ENCODE measurements around the gene GHR.
"Not testable (repeated sequence)": the region's sequence is repeated elsewhere in the genome, so short reads cannot be mapped to it uniquely, and the experiment has no call there.

The GHR gene

DNA sequence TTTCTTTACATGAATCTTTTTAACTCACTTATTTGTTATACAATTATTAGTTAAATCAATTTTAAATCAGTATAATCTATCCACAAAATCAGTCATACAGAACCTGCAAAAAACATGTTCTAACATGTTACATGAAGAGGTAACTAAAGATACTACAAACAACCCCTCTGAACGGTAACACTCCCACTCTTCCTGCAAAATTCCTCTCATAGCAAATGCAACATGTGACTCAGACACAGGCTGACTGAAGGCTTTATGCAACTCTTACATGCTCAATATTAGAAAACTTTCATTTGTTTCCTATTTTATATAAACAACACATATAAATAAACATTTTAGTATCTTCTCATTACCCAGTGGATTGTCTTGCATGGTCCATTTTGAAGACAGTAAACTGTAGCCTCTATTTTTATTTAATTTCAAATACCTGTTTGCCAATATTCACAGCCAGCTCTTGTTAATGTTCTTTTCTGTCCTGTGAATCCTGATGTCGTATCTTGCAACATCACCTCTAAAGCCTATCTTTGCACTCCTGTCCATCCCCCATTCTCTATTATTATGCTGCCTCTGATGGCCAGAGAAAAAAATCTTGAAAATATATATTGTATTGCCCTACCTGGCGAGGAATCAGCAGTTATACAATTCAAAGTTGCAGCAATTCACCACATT, 232.9 kb downstream of the GHR start:
- no peak for DNase-seq

DNA sequence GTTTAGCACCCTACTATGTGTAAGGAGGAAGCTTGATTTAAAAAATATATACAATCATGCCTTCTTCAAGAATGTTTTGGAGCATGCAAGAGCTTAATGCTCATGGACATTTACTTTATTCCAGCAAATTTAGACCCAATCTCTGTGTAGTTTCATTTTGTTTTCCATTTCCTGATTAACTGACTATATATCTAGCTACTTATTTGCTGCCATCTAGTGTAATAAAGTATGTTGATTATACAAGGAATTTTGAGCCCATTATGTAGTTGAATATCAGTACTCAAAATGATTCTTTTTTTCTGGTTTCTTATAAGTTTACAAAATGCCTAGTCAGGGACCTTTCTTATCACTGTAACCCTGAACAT, 233.4 kb downstream of the GHR start:
- DNase-seq: no peak

DNA sequence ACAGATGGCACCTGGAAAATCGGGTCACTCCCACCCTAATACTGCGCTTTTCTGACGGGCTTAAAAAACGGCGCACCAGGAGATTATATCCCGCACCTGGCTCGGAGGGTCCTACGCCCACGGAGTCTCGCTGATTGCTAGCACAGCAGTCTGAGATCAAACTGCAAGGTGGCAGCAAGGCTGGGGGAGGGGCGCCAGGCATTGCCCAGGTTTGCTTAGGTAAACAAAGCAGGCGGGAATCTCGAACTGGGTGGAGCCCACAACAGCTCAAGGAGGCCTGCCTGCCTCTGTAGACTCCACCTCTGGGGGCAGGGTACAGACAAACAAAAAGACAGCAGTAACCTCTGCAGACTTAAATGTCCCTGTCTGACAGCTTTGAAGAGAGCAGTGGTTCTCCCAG, 236.6 kb downstream of the GHR start:
- DNase-seq: not testable (repeated sequence)

DNA sequence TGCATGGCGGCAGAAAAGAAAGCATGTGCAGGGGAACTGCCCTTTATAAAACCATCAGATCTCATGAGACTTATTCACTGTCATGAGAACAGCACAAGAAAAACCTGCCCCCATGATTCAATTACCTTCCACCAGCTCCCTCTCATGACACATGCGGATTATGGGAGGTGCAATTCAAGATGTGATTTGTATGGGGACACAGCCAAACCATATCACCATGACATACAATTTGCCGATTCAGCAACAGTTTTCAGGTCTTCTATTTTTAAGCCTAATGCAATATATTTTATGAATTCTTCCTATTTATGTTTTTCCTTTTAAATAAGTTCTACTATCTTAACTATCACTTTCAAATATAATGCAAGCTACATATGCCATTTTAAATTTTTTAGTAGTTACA, 242.6 kb downstream of the GHR start:
- DNase-seq: no peak

DNA sequence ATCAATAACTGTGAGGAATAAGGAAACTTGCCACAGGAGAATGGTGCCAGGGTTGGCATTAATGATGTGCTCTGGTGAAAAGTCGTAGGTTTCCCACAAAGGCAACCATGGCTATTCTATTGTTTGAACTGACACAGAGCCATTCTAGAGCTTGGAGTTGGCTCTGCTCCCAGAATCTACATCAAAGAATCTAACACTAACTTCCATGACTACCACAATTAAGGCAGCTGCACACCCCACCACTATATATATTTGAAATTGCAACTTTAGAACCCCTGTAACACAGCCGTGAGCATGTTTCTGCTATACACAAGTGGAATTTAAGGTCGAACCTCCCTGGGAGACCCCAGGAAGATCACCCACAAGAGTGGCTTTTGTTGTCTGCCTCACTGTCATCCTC, 243.6 kb downstream of the GHR start:
- DNase-seq: no peak

DNA sequence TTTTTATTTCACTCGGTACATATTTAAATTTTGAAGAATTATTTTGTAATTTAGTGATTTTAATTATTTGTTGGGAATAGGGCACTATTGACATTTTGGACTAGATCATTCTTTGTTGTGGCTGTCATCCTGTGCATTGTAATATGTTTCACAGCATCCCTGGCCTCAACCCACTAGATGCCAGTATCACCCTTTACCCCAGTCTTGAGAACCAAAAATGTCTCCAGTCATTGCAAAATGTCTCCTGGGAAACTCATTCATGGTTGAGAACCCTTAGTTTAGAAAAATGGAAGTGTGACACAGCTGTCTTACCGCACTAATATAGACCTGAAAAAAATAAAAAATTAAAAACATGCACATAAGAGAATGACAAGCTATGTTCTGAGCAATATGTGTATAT, 245.0 kb downstream of the GHR start:
- no peak for DNase-seq

DNA sequence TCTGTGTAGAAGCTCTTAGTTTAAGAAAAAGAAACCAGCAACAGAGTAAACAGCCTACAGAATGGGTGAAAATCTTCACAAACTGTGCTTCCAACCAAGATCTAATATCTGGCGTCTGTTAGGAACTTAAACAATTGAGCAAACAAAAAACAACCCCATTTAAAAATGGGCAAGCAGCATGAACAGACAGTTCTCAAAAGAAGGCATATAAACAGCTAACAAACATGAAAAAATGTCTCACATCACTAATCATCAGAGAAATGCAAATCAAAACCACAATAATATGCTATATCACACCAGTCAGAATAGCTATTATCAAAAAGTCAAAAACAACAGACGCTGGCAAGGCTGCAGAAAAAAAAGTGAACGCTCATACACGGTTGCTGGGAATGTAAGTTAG, 249.7 kb downstream of the GHR start:
- DNase-seq: no peak

DNA sequence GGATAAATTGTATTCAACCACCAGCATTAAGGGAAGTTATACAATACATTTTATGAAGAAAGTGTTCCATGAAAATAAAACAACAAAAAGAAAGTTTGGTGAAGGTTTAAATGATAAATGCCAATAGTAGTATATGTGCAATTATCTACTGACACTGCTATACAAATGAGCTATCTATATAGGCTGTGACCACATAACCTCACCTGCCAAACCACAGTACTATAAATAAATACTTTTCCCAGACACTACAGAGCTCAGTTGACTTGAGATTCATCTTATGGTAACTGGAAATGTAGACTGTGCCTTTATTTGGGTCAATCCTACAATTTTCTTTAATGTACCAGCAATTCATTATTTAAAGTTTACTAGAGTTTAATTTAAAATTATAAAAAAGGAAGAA, 252.4 kb downstream of the GHR start:
- no peak for DNase-seq

DNA sequence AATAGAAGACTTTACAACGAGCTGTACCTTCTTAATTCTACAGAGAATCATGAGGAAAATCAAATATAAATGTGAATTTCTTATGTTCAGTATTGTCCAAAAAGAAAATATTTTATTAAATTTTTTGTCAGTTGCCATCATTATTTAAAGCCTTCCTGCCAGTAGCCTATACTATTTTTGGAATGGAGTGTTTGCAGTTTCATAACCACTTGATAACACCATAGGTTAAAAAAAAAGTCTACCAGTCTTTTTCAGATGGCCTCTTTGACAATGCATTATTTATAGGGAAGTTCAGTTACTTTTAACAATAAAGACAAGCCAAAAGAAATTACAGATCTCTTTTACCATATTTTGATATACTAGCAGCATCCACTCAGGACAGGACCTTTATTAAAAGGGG, 253.1 kb downstream of the GHR start:
- DNase-seq: no peak

DNA sequence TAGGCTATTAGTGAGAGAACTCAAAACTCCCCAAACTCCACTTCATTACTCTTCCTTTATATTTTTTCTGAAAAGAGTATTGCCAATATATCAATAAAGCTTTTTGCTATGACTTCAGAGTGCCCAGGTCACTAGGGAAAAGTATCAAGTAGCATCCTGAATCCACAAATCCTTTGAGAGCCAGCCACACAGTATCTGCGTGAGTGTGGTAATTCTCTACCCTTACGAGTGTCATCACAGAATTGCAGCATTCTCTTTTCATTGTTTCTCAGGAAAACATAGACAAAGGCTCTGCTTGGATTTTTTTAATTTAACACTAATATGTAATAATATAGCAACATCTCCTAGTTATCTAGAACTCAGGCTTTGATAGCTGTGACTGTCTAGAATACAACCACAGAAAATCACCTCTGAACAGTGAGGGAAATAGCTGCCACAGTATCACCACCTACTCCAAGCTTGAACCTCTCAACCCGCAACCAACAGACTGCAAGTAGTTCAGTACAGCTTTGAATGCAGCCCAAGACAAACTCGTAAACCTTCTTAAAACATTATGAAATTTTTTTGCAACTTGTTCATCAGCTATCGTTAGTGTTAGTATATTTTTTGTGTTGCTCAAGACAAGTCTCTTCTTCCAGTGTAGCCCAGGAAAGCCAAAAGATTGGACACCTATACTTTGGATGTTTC, 254.1 kb downstream of the GHR start:
- no peak for DNase-seq

DNA sequence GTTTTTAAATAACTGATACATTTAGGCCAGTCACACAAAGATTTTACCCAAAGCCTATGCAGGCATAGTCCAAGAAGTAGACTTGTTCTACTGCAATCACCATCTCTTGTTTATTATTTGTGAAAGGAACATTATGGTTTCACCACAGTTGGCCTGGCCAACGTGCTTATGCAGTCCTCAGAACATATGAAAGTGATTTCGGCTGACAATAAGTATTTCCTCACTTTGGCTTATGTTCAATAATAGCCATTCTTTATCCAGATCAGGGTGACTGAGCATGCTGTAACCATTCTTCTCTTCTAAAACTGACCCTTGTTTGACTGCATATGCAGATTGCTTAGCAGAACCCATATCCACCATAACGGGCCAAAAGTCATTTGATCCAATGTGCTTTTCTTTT, 256.8 kb downstream of the GHR start:
- no peak for DNase-seq

DNA sequence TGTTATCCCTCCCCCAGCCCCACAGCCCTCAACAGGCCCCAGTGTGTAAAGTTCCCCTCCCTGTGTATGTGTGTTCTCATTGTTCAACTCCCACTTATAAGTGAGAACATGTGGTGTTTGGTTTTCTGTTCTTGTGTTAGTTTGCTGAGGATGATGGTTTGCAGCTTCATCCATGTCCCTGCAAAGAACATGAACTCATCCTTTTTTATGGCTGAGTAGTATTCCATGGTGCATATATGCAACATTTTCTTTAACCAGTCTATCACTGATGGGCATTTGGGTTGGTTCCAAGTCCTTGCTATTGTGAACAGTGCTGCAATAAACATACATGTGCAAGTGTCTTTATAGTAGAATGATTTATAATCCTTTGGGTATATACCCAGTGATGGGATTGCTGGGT, 261.8 kb downstream of the GHR start:
- DNase-seq: not testable (repeated sequence)

DNA sequence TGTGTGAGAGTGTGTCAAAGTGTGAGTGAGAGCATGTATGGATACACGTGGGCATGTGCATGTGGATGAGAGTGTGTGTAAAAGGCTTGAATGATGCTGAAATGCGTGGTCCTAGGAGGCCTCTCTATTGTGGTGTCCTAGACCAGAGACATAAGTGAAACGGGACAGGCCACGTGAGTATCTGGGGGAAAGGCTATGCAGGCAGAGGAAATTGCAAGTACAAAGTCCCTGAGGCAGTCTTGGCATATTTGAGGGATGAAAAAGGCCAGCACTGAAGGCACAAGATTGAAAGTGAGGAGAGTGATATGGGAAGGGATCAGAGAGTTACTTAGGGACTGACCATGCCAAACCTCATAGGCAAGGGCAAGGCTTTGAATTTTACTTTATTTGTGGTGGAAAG, 266.2 kb downstream of the GHR start:
- DNase-seq: no peak

DNA sequence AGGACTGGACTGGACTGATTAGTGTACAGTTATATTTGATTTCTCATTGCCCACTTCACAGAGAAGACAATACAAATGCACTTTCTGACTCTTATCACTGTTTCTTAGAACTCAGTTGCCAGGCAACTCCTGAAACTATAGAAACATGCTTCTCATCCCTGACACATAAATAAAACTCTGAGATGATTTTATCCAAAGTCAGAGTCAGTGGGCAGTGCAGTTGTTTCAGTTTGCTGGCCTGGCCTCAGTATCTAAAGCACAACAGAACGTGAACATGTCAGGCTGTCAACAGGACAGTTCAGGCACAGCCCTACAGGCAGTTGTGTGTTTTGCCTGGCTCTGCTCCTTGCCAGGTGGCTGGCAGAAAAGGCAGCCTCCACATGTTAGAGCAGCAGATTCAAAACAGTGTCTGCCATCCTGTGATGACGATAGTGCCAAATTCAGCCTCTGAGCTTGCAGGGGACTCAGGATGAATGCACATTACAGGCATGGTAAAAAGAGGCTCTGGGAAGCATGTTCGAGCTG, 268.2 kb downstream of the GHR start:
- DNase-seq: no peak

DNA sequence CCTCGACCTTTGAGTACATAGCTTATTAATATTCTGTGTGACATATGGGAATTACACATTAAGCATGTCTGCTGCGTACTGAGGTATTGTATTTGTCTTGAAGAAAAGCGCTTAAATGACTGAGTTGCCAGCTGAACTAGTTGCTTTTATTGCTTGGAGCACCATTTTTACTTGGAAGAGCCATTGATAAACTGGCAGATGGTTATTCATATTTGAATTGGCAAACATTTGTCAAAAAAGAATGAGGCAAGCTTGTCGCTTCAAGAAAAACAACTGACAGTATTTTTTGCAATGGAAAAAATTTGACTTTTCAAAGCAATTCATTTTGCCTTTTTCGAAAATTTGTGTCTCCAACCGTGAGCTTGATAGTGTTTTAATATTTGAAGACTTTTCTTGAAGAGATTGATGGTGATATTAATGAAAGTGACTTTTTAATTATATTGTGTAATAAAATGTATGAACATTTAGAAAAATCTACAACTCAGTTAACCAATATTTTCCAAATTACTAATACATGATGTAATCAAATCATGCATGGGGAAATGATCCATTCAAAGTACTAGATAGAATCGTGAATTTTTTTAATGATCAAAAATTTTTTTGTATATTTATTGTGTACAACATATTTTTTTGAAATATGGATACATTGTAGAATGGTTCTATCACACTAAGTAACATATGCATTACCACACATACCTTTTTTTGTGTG, 278.3 kb downstream of the GHR start:
- no peak for DNase-seq

DNA sequence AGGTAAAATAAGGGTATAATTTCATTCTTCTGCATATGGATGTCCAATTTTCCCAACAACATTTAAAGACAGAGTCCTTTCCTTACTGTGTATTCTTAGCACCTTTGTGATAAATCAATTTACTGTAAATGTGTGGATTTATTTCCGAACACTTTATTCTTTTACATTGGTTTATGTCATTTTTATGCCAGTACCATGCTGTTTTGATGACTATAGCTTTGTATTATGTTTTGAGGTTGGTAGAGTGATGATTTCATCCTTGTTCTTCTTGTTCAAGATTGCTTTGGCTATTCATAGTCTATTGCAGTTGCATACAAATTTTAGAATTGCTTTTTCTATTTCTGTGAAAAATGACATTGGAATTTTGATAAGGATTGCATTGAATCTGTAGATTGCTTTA, 280.0 kb downstream of the GHR start:
- DNase-seq: no peak

DNA sequence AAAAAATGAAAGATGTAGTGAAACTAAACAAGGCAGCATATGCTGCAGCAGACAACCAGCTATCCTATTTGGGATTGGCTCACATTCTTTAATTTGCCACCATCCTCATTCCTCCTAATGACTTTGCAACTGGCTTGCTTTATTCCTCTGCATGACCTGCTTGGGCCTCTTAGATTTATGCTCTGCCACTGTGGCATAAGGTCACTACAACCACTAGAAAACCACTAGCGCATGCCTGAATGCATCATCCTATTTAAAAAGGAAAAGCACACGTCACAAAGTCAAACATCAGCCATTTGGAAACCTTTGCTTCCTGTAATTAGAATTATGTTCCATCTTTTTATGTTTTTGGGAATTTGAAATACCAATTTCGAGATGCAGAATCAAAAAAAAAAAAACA, 292.5 kb downstream of the GHR start:
- no peak for DNase-seq

DNA sequence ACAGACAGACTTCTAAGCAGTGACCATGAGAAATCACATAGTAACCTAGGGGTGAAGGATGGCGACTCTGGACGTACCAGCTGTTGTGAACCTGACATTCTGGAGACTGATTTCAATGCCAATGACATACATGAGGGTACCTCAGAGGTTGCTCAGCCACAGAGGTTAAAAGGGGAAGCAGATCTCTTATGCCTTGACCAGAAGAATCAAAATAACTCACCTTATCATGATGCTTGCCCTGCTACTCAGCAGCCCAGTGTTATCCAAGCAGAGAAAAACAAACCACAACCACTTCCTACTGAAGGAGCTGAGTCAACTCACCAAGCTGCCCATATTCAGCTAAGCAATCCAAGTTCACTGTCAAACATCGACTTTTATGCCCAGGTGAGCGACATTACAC, 295.4 kb downstream of the GHR start:
- DNase-seq: peak; percentile 7

DNA sequence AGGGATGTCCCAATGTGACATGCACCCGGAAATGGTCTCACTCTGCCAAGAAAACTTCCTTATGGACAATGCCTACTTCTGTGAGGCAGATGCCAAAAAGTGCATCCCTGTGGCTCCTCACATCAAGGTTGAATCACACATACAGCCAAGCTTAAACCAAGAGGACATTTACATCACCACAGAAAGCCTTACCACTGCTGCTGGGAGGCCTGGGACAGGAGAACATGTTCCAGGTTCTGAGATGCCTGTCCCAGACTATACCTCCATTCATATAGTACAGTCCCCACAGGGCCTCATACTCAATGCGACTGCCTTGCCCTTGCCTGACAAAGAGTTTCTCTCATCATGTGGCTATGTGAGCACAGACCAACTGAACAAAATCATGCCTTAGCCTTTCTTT, 295.8 kb downstream of the GHR start:
- DNase-seq: no peak

DNA sequence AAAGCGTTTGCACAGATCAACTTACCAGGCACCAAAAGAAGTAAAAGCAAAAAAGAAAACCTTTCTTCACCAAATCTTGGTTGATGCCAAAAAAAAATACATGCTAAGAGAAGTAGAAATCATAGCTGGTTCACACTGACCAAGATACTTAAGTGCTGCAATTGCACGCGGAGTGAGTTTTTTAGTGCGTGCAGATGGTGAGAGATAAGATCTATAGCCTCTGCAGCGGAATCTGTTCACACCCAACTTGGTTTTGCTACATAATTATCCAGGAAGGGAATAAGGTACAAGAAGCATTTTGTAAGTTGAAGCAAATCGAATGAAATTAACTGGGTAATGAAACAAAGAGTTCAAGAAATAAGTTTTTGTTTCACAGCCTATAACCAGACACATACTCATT, 297.0 kb downstream of the GHR start:
- DNase-seq: peak; percentile 13

DNA sequence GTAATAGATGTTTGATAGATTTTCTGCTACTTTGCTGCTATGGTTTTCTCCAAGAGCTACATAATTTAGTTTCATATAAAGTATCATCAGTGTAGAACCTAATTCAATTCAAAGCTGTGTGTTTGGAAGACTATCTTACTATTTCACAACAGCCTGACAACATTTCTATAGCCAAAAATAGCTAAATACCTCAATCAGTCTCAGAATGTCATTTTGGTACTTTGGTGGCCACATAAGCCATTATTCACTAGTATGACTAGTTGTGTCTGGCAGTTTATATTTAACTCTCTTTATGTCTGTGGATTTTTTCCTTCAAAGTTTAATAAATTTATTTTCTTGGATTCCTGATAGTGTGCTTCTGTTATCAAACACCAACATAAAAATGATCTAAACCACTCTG, 298.2 kb downstream of the GHR start:
- no peak for DNase-seq

DNA sequence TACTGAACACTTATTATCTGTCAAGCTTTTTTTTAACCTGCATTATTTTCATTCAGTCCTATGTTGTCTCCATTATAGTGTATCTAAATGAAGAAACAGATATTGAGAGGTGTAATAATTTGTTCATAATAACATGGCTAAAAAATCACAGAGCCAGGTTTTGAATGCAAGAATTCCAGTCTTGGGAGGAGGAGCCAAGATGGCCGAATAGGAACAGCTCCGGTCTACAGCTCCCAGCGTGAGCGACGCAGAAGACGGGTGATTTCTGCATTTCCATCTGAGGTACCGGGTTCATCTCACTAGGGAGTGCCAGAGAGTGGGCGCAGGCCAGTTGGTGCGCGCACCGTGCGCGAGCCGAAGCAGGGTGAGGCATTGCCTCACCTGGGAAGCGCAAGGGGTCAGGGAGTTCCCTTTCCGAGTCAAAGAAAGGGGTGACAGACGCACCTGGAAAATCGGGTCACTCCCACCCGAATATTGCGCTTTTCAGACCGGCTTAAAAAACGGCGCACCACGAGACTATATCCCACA, 311.4 kb downstream of the GHR start:
- DNase-seq: not testable (repeated sequence)

DNA sequence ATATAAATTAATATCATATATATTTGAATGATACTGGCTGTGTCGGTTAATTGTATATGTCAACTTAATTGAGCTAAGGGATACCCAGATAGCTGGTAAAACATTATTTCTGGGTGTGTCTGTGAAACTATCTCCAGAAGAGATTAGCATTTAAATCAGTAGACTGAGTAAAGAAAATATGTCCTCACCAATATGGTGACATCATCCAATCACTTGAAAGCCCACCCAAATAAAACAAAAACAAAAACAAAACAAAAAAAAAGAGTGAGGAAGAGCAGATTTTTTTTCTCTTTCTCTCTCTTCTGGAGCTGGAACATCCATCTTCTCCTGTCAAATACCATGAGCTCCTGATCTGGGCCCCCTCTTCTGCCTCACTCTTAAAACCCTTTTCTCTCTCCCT, 317.7 kb downstream of the GHR start:
- no peak for DNase-seq

DNA sequence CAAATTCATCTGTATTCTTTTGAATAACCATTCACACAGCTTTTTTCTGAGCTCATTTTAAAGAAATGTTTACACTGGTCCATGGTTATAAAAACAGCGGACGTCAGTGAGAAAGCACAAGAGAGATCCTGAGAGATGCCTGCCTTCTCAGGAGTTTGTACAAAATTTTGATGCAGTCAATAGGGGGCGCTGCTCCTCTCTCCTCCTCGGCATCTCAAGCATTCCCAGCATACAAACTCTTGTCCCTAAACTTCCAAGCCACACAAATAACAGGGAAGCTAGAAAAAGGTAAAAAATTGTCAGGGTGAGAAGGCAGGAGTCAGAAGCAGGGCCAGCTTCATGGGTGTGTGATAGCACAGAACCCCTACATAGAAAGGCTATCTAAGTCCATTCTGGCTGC, 322.2 kb downstream of the GHR start:
- no peak for DNase-seq
